HG03565 (cell line): ENCODE results near the gene WDFY4.

Experiments used
- ATAC-seq: cut with Tn5 transposase; IDR thresholded peaks from one replicate; pipeline ENCODE4 v1.9.1; 2021; ENCODE audit warnings: mild to moderate bottlenecking, moderate library complexity; ENCODE audit not compliant: unreplicated experiment

WDFY4 gene

DNA sequence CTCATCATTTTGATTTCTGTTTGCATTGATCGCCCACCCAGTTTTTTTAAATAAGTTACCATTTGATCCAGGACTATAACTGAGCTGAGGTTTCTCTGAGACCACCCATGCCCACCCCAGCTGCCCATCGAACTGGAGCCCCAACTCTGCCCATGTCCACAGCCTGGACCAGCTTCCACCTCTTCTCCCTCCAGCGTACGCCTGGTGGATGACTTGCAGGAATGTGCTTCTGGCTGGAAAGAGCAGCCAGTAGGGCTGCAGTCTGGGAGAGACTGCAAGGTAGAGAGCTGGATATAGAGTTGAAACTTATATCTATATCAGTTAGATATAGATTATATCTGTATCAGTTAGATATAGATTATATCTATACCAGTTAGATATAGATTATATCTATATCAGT lies 280.8 kb downstream of the WDFY4 start:
- ATAC-seq, result no peak

DNA sequence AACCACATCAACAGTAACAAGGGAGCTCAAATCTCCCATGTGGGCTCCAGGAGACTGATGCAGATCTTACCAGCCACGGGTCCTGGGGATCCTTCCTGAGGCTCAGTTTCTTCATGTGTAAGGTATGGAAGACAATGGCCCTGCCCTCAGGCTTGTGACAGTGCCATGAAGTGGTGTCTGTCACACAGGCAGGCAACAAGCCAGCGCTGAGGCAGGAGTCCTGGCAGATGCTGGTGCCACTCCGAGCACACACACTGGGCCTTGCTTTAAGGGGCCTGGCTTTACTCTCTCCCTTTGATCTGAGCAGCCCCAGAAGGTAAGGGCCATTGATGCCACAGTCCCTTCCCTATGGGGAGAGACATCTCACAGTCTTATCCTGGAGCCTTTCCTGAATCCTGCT lies 283.4 kb downstream of the WDFY4 start:
- ATAC-seq, result no peak

DNA sequence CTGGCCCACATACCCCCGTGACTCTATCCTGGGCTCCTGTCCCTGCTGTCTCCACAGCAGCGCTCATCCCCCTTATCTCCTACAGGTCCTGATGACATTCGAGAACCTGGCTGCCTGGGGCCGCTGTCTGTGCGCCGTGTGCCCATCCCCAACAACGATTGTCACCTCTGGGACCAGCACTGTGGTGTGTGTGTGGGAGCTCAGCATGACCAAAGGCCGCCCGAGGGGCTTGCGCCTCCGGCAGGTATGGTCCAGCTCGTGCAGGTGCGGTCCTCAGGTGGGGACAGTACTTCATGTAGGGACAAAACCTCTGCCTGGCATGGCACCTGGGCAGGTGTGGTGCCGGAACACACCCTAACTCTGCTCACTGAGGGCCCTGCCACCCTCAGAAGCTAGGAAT lies 285.4 kb downstream of the WDFY4 start:
- ATAC-seq, result no peak

DNA sequence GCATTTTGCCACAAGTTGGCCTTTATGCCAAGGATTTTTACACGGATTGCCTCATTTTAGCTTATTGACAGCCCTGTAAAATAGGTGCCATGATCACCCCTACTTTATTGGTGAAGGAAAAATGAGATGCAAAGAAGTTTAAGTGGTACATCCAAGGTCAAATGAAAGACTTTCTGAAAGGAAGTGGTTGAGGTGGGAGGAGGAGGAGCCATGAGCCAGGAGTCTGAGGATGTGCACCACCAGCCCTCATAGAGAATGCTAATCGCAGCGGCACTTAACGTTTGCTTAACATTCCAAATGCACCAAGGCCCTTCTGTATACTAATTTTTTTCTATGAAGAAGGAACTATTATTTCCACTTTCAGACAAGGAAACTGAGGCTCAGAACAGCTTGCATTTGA lies 286.0 kb downstream of the WDFY4 start:
- no peak for ATAC-seq

DNA sequence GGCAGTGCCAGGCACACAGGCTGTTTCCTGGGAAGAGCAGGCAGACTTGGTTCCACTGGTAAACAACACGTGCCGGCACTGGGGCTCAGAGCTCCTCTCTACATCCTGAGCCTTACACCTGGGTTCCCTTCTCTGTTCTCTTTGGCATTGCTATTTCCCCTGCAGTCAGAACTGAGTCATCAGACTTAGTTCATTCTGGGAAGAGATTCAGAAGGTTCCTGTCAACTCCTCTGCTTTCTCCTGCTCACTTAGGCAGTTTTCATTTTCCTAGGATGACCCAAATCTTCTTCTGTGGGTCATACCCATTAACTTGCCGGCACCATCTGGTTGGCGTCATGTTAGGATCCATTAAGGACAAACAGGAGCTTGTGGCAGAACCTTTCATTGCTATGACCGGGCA lies 288.4 kb downstream of the WDFY4 start:
- ATAC-seq, result no peak

DNA sequence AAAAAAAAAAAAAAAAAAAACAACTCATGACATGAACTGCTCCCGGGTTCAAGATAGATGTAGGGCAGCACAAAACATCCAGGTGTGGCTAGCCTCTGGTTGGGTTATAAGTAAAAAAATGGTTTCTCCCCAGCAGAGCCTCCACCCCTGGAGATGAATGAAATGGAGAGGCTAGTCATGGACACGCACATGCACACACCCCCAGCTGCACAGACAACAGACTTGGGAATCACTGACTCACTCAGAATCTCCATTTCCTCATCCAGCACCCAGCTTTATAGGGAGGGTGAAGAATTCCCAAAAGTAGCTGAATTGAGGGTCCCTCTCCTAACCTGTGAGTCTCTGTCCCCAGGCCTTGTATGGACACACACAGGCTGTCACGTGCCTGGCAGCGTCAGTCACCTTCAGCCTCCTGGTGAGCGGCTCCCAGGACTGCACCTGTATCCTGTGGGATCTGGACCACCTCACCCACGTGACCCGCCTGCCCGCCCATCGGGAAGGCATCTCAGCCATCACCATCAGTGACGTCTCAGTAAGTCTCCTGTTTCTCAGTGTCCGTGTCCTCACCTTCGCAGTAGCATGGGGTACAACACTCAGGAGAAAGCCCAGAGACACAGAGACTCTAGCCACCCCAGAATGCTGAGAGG lies 290.0 kb downstream of the WDFY4 start:
- no peak for ATAC-seq

DNA sequence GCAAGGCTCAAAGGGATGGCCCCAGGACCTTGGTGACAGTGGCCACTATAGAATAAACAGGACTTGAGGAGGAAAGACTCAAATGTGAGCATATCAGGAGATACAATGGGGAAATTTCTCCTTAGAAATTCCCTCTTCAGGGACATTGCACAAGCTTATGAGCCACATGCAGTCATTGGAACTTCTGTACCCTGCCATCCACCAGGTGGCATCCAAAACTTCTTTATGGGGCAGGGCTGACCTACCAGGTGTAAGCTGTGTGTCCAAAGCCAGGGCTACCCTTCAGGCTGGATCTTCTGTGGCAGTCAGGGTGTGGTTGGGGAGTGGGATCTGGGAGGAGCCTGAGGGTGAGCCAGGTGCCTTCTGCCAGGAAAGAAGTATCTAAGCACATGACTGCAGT lies 291.5 kb downstream of the WDFY4 start:
- ATAC-seq, result no peak

DNA sequence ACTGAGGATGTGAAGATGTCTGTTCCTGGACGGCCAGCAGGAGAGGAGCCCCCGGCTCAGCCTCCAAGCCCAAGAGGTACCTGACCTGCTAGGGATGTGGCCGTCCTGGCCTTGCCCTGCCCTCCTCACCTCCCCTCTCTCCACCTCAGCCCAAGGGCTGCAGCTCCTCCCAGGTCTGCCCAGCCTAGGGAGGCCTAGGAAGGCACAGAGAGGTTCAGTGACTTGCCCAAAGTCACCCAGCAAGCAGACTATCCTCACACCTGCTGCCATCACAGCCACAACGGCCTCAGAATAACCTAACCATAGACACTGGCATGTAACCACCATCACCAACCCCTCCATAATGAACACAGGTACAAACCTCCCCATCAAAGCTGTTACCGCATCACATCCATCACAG lies 293.6 kb downstream of the WDFY4 start:
- no peak for ATAC-seq

DNA sequence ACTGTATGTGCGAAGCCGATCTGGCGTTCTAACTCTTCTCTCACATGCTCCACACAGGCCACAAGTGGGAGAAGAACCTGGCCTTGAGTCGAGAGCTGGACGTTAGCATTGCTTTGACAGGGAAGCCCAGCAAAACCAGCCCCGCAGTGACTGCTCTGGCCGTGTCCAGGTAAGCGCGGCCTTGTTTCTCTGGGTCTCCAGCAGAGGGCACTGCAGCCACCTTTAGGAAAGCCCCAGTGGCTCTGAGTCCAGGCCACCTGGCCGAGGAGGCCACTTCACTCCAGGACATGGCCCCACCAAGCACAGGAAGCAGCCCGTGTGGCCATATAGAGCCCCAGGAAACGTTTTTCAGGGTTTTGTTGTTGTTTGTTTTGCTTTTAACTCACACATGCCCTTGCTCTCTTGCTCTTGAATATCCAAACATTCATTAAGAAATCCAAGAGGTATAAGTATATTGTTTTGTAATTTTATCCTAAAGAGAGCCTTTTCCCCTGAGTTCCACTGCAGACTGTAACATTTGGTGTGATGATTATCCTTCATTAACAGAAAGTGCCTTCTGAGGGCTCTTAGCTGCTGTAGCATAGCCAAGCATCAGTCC lies 296.7 kb downstream of the WDFY4 start:
- no peak for ATAC-seq

DNA sequence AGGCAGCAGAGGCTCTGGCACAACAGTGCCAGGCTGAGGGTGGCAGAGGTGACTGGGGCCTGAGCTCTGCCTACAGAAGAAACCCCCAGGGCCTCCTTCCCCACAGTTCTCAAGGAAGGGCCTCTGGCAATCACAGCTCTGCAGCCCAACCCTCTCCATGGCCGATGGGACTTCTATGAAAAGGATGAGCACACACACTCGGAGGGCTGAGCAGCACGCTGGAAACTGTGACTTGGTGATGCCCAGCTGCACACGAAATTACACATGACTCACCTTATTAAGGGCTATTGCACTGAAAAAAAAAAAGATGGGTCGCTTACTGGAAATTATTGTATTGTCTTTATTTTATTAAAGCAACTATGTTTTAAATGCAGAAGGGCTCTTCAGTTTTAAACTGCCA lies 297.9 kb downstream of the WDFY4 start:
- no peak for ATAC-seq

DNA sequence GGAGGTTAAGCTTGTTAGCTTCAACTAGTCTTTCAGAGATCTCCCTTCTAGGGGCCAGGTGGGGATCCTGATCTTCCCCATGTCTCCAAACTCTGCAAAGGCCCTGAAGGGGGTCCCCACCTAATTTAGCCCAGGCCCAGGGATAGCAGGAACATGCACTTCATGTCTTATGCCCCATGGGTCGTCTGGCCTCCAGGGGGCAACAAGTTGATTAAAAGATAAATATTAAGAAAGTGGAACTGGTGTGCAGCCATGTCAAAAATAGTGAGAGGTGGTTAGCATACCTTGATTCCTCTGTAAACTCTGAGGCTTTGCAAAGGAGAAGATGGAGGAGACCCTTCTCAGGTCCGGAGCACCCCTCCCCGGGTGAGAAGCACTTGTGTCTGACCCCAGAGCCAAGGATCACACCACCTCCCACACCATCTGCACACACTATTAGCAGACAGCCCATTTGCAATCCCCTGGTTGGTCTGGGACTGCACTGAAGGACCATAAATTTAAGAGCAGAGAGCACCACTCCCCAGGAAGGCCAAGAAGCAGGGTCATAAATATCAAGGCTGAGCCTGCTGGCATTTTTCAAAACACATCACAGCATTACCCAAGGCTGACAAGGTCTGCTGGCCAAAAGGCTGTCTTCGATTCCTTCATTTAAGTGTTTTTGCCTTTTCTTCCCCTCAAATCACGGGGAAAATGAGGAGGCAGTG lies 299.1 kb downstream of the WDFY4 start:
- no peak for ATAC-seq

DNA sequence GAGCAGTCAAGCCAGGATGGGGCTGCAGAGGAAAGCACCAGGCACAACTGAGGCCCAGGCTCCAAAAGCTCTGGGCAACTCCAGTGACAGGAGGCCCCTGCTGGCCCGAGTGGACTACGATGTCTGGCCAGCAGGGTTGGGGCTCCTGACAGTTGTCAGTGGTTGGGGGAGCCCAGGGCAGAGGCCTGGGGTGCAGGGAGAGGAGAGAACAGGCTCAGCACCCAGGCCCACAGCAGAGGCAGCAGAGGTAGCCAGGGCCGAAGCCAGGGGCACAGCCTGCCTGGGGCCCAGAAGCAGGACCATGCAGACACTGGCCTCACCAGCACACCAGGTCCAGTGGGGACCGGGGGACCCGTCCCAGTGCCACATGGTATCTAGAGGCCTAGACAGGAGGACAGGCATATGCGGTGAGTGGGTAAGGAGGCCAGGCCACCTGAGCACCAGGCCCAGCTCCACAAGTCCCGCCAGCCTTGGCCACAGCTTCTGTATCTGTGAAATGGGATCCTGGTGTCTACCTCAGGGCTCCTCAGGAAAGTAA lies 301.0 kb downstream of the WDFY4 start:
- no peak for ATAC-seq

DNA sequence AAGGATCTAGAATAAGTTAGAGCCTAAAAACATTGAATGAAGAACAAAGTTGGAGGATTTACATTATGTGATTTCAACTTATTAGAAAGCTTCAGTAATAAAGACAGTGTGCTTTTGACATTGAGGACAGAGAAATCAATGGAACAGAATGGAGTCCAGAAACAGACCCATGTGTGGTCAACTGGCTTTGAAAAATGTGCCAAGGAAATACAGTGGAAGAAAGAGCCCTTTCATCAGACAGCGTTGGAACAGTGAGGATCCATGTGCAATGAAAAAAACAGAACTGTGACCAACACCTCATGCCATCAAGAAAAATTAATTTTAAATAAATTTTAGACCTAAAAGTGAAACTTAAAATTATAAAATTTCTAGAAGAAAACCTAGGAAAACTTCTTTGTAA lies 305.6 kb downstream of the WDFY4 start:
- ATAC-seq, result no peak

DNA sequence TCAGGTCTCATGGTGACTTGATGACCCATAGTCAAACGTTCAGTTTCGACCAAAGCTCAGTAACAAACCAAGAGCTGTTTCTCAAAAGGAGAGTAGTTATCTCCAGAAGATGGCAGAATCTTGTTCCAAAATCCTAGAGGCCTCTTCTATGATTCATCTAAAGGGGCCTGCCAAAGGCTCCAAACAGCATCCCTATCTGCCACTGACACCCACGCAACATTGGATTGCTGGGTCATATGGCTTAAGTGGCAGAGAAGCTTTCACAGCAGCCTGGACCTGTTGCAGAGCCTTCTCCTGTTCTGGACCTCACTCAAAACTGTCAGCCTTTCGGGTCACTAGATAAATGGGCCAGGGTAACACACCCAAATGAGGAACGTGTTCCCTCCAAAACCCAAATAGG lies 309.0 kb downstream of the WDFY4 start:
- no peak for ATAC-seq

DNA sequence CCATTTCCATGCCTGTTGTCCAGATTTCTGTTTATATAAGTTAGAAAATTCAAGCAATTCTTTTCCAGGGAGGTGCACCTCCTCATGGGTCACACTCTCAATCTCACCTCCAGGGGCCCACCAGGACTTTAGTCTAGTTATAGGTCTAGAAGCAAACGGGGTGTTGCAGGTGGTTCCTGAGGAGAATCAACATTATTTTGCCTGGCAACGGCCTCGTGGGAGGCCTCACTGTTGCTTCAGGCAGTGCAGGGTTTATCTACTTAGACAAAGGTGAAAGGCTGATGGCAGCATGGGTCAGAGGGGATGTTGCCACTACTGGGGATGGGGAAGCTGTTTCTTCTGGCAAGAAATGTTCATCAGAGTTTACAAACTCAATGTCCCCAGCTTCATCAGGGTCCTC lies 311.7 kb downstream of the WDFY4 start:
- ATAC-seq, result no peak

DNA sequence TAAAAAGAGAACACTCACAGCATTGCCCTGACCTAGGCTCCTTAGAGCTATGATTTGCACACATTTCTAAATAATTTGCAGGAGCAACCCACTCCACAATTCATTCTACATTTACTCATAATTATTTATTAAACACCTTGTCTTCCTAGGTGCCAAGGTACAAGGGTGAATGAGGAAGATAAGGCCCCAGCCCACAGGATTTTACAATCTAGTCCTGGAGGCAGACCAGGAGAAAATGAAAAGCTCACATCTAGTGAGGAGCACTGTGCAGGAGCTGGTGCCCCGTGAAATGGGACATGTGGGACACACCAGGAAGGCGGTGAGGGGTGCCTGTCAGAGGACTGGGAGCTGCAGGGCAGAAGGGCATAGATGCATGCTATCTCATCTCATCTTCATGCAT lies 314.7 kb downstream of the WDFY4 start:
- no peak for ATAC-seq

DNA sequence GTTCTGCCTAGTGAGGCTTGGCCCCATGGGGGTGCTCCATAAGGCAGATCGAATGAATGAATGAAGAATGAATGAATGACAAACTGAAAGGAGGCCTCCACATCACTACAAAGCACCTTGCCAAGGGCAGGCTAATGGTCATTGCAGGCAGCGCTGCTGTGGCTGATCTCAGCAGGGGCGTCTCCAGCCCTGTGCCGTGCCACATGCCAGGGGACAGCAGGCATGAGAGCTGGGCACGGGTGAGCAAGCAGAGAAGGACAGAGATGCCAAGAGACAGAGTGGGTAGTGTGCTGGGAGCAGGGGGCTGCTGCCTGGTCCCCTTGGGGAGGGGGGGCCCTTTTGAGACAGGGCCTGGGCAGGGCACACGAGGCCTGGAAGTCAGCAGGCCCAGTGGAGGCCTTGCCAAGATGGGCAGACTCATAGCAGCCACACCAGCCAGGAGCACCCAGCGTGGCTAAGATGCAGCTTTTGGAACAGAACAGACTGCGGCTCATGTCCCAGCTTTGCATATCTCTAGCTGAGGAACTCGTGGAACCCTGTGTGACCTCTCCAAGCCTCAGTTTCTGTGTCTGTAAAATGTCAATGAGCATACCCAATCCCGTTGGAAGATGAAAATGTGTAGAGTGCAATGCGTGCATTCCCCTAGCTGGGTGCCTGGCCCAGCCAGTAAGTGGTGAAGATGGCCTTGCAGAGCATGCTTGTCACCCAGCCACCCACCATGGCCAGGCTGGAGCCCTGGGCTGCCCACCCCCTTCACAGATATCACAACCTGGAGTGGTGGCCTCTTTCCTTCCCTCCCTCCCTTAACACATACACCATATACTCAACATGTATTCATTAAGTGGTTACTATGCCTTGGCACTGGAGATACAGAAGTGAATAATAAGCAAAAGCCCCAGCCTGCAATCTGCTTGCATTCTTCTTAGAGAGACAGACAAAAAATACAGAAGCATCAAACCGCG lies 316.0 kb downstream of the WDFY4 start:
- ATAC-seq, result no peak

DNA sequence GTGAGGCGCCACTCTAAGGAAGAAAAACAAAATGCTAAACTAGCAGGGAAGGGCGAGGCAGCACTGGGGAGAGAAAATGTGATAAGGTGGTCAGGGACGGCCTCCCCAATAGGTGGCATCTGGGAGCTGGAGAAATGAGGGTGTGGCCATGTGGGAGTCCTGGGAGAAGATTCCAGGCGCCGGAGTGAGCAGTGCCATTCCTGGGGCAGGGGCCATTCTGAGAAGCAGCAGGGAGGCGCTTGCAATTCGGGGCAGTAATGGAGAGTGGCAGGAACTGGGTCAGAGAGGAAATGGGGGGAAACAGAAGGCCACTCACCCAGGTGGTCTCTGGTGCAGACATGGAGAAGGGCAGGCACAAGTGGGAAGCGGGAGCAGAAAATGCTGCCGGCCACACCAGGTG lies 316.7 kb downstream of the WDFY4 start:
- no peak for ATAC-seq

DNA sequence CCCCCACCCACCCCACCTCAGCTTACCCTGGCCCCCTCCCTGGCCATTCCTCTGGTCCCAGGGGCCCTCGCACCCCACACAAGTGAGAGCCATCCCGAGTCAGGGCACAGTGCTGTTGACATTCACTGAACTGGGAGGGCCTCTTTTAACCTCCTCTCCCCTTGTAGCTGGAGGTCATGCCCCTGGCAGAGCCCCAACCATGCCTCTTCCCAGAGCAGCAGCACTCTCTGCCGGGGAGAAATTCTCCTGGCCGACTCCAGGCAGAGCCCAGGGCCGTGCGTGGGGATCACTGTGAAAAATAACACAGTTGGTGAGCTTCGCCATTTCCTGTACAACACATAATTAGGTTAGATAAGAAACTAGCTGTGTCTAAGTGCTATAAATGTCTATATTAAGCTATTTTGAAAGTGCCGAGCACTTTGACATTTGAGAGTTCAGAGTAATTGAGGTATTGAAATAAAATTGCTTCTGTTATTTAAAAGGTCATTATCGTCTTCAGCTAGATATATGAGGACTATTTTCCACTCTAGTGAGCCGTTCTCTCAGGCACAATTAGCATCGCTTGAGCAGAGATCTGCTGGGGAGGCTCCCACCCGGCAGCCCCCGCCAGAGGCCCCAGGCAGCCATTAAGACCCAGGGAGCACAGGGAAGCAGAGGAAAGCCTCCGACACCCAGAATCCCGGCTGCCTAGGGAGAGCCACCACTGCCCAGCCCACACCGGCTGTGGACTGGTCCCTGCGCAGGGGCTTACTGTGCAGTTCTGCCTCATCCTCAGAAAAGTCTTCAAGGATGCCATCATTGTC lies 317.4 kb downstream of the WDFY4 start:
- no peak for ATAC-seq

DNA sequence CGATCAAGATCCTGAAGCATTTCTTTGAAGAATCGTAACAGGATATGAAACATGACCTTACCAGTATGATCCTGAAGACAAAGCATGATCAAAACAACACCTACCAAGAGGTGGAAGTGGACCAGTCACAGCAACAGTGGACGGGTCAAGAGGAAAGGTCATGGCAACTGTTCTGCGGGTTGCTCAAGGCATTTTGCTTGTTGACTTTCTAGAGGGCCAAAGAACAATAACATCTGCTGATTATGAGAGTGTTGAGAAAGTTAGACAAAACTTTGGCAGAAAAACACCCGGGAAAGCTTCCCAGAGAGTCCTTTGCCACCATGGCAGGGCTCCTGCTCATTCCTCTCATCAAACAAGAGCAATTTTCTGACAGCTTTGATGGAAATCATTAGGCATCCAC lies 320.6 kb downstream of the WDFY4 start:
- ATAC-seq, result no peak
